GM12878 (cell line): ENCODE measurements around the gene ZBTB42. TPM values are rescaled to one million over a fixed set of nuclear protein-coding genes. Genes with fewer than 3 reads are reported as not detected.

Source experiments
- ATAC-seq: fragments of 200-7000 bp; cut with Tn5 transposase; 3 replicates; pipeline ENCODE4 v1.9.1; 2020; ENCODE audit warnings: mild to moderate bottlenecking, moderate library complexity
- BruUV-seq: library from RNA; stranded (reverse); fragments of 400-500 nt; replicated peaks from 2 replicates; lab custom pipeline; 2021; lab: Mats Ljungman, UMichigan
- CTCF ChIA-PET: fragments of 300-600 bp; sonication (Branson Sonifier 250); formaldehyde crosslinking; extraction: SDS; loops from one replicate; lab custom pipeline; 2021; ENCODE audit warnings: inconsistent platforms; lab: Yijun Ruan, JAX
- POLR2A ChIA-PET: fragments of 350-600 bp; formaldehyde crosslinking; extraction: SDS; loops from one replicate; lab custom pipeline; 2021; ENCODE audit warnings: inconsistent platforms; lab: Charles Lee
- RAD21 ChIA-PET: fragments of 300-600 bp; sonication (Branson Sonifier 250); formaldehyde crosslinking; loops from one replicate; lab custom pipeline; 2023; ENCODE audit warnings: antibody characterized with exemption; ENCODE audit not compliant: unreplicated experiment; lab: Charles Lee
- SMC1A ChIA-PET: fragments of 300-600 bp; sonication (Branson Sonifier 250); formaldehyde crosslinking; loops from one replicate; lab custom pipeline; 2023; ENCODE audit not compliant: unreplicated experiment, uncharacterized antibody; lab: Charles Lee
- DNase-seq: peaks from one replicate; pipeline ENCODE4 v3.0.0-alpha.2; 2011; ENCODE audit warnings: low read depth, low spot score
- FAIRE-seq: peaks from 3 replicates; lab custom pipeline; 2011; peaks lifted over from hg19 to GRCh38; lab: Jason Lieb, UNC
- H2AFZ ChIP-seq: 2 replicates; pipeline ENCODE4 v1.6.0; 2011; ENCODE audit warnings: low read depth, low read length, control low read depth; ENCODE audit not compliant: control insufficient read depth
- H3K27ac ChIP-seq: 2 replicates; pipeline ENCODE4 v1.5.1; 2011; ENCODE audit warnings: control low read depth; ENCODE audit not compliant: control insufficient read depth, insufficient read depth
- H3K27me3 ChIP-seq, 2 experiments: replicated peaks in 1 of 2; 2 replicates each; pipeline versions ENCODE4 v1.6.0 to v1.6.1; 2011; ENCODE audit warnings: low read length in 1 of 2; ENCODE audit not compliant: control insufficient read depth in 2 of 2, insufficient read depth in 2 of 2
- H3K36me3 ChIP-seq, 2 experiments: 2 replicates each; pipeline ENCODE4 v1.5.1; 2011; ENCODE audit warnings: low read length in 1 of 2; ENCODE audit not compliant: control insufficient read depth in 2 of 2, insufficient read depth in 2 of 2
- H3K4me1 ChIP-seq: 2 replicates; pipeline ENCODE4 v1.6.1; 2011; ENCODE audit warnings: mild to moderate bottlenecking, low read length, moderate library complexity, mixed read lengths; ENCODE audit not compliant: control insufficient read depth, insufficient read depth
- H3K4me2 ChIP-seq: 2 replicates; pipeline ENCODE4 v1.6.0; 2011; ENCODE audit warnings: control low read depth; ENCODE audit not compliant: control insufficient read depth, insufficient read depth
- H3K4me3 ChIP-seq: fragments of 200-600 bp; sonication (generic); 2 replicates; pipeline ENCODE4 v1.5.1; 2016
- H3K79me2 ChIP-seq: 2 replicates; pipeline ENCODE4 v1.6.0; 2011; ENCODE audit warnings: low read length; ENCODE audit not compliant: control insufficient read depth, insufficient read depth
- H3K9ac ChIP-seq: 2 replicates; pipeline ENCODE4 v1.8.0; 2011; ENCODE audit warnings: low read length, control low read depth, mixed read lengths; ENCODE audit not compliant: control insufficient read depth, insufficient read depth
- H3K9me3 ChIP-seq: replicated peaks from 3 replicates; pipeline ENCODE4 v1.5.1; 2011; ENCODE audit warnings: mild to moderate bottlenecking, low read length; ENCODE audit not compliant: control insufficient read depth, insufficient read depth
- H4K20me1 ChIP-seq: 2 replicates; pipeline ENCODE4 v1.6.0; 2011; ENCODE audit not compliant: control insufficient read depth, insufficient read depth
- POLR2A ChIP-seq: IDR thresholded peaks from 2 replicates; pipeline ENCODE4 v1.6.1; 2011; ENCODE audit warnings: low read depth, mild to moderate bottlenecking, low read length
- TARDBP ChIP-seq: IDR thresholded peaks from 2 replicates; pipeline ENCODE4 v1.6.1; 2016; ENCODE audit warnings: borderline replicate concordance
- WGBS: methylation state at CpG from one replicate; pipeline ENCODE4 v1.1.6; 2016; ENCODE audit warnings: low lambda C conversion rate; ENCODE audit not compliant: insufficient replicate concordance, insufficient coverage; ENCODE audit errors: missing lambda C conversion rate; 5-methylcytosine and 5-hydroxymethylcytosine counted together
- in situ Hi-C: fragments of 300-500 bp; cut with MboI; formaldehyde crosslinking; loops from 9 replicates; pipeline ENCODE4 v1.14.3; 2018; ENCODE audit warnings: mixed read lengths
- intact Hi-C: fragments of 100-400 bp; cut with micrococcal nuclease; formaldehyde crosslinking; loops from one replicate; pipeline ENCODE4 v1.14.2; 2022; ENCODE audit not compliant: unreplicated experiment
- polyA plus RNA-seq, 11 experiments: library from polyadenylated mRNA; depleted of rRNA in 4 of 11; unstranded in 6 of 11; stranded (reverse) in 5 of 11; fragments of >200 nt; fragmentation: Nextera tagmentation in 4 of 11; fragmentation: Illumina TruSeq in 1 of 11; extraction: Ambion mirVana in 4 of 11; extraction: Trizol in 1 of 11; gene quantifications; 1 replicate in 1 of 11; 2 replicates in 10 of 11; pipeline versions ENCODE4 v1.2.1 to v1.2.3, GENCODE V29; 2011 to 2016; ENCODE audit warnings: inconsistent platforms in 2 of 11, missing spikeins in 2 of 11, low read depth in 1 of 11
- total RNA-seq, 4 experiments: library from RNA; depleted of rRNA in 3 of 4; stranded (reverse); fragments of >200 nt in 3 of 4; fragmentation: Illumina TruSeq in 1 of 4; extraction: Trizol in 1 of 4; gene quantifications; 2 replicates each; pipeline versions ENCODE4 v1.2.1 to v1.2.3, GENCODE V29; 2013 to 2021
- TF ChIP-seq, protein P1 (sequence below): fragments of 450-650 bp; IDR thresholded peaks from 2 replicates; pipeline ENCODE4 v1.6.1; 2017; ENCODE audit warnings: mild to moderate bottlenecking, moderate library complexity
- TF ChIP-seq, protein P2 (sequence below): fragments of 450-650 bp; formaldehyde crosslinking; IDR thresholded peaks from 2 replicates; pipeline ENCODE4 v1.4.0; 2020; ENCODE audit warnings: mild to moderate bottlenecking, moderate library complexity
- TF ChIP-seq, protein P3 (sequence below): fragments of 450-650 bp; IDR thresholded peaks from 2 replicates; pipeline ENCODE4 v1.6.1; 2014; ENCODE audit warnings: mild to moderate bottlenecking

ZBTB42 gene
- total and polyA plus RNA-seq, 10 of the 15 experiments (the other 5 are each of a cell fraction or from before 2014, with no cell fraction given), result 0.05 to 1.2 (median 0.37) TPM; not detected in 2

DNA sequence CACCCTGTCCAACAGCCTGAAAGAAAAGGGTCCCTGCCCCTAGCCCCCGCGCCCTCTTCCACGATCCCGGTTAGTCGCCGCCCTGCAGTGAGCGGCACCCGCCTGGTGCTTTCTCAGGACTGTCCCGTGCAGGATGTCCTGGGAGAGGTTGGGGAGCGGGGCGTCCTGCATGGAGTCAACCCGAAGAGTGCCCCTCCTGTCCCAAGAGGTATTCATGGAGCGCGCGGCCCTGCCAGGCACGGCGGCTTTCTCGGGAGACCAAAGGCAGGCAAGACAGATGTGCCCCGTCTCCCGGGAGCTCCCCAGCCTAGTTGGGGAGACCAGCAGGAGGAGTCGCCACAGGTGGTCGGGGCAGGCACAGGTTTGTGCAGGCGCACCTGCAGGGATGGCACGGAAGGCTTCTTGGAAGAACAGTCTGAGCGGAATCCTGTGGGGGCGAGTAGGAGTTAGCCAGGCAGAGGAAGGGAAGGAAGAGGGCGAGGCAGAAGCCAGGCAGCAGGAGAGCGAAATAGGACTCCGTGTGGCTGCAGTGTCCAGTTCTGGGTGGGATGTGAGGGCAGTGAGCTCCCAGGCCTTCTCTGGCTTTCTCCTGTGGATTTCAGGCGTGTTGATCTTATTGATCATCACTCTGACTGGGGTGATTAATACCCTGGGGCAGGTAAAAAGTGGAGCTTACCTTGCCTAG lies 47.2 kb upstream of the ZBTB42 start (continued):
- TF ChIP-seq, protein P1, sequence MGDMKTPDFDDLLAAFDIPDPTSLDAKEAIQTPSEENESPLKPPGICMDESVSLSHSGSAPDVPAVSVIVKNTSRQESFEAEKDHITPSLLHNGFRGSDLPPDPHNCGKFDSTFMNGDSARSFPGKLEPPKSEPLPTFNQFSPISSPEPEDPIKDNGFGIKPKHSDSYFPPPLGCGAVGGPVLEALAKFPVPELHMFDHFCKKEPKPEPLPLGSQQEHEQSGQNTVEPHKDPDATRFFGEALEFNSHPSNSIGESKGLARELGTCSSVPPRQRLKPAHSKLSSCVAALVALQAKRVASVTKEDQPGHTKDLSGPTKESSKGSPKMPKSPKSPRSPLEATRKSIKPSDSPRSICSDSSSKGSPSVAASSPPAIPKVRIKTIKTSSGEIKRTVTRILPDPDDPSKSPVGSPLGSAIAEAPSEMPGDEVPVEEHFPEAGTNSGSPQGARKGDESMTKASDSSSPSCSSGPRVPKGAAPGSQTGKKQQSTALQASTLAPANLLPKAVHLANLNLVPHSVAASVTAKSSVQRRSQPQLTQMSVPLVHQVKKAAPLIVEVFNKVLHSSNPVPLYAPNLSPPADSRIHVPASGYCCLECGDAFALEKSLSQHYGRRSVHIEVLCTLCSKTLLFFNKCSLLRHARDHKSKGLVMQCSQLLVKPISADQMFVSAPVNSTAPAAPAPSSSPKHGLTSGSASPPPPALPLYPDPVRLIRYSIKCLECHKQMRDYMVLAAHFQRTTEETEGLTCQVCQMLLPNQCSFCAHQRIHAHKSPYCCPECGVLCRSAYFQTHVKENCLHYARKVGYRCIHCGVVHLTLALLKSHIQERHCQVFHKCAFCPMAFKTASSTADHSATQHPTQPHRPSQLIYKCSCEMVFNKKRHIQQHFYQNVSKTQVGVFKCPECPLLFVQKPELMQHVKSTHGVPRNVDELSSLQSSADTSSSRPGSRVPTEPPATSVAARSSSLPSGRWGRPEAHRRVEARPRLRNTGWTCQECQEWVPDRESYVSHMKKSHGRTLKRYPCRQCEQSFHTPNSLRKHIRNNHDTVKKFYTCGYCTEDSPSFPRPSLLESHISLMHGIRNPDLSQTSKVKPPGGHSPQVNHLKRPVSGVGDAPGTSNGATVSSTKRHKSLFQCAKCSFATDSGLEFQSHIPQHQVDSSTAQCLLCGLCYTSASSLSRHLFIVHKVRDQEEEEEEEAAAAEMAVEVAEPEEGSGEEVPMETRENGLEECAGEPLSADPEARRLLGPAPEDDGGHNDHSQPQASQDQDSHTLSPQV, result no peak
- no peak for TF ChIP-seq TARDBP

DNA sequence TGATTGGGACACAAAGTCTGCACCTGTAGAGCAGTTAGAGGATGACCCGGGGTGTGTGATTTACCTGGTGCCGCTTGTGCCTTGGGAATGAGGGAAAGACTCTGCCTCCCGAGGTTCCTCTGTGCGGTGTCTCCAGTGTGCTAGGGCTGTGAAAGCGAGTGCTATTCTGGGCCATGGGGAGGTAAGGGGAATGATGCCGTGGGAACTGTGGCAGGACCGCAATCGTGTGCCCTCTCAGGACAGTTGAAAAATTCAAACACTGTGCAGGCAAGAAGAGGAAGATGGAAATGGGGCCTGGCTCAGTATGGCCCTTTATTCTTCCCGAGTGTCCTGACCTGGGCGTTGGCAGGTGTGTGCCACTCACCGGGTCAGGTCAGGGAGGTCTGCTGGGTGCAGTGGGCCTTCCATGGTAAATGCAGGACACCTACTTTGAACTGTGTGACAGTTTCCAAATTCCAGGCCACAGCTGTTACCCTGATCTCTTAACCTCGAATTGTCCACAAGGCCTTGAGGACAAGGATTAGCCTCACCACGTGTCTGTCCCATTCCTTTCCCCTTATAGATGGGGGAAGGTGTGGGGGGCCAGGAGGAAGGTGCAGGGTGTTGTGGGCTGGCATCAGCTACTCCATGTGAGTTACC lies 46.6 kb upstream of the ZBTB42 start:
- no peak for FAIRE-seq
- DNase-seq, result no peak
- peak overlapping the region; percentile 92 for H3K9ac ChIP-seq
- peak overlapping the region; percentile 82 for H3K4me2 ChIP-seq
- ChIA-PET CTCF (interaction anchor here (2.4 kb wide), 1 partner anchor 14 kb away, joined by 13 read pairs; no protein-coding TSS in a partner anchor), SMC1A (interaction anchor here (0.9 kb wide), 1 partner anchor 9 kb away, joined by 3 read pairs; no protein-coding TSS in a partner anchor), POLR2A (no interaction called here), RAD21 (no interaction called here)
- no peaks in the 10 kb centered on the region for H4K20me1 ChIP-seq
- peaks cover 17% of the 10 kb centered on the region for H3K4me1 ChIP-seq
- in situ Hi-C loops, result no loop called here
- BruUV-seq, result TSS peak; percentile 65
- H3K9me3 ChIP-seq, result no peaks in the 10 kb centered on the region; the same call in 2 of the 3 replicates
- peaks cover 2 to 15% of the 10 kb centered on the region in 2 experiments; a peak in 3 of 4 replicates for H3K36me3 ChIP-seq
- TF ChIP-seq, protein P2, sequence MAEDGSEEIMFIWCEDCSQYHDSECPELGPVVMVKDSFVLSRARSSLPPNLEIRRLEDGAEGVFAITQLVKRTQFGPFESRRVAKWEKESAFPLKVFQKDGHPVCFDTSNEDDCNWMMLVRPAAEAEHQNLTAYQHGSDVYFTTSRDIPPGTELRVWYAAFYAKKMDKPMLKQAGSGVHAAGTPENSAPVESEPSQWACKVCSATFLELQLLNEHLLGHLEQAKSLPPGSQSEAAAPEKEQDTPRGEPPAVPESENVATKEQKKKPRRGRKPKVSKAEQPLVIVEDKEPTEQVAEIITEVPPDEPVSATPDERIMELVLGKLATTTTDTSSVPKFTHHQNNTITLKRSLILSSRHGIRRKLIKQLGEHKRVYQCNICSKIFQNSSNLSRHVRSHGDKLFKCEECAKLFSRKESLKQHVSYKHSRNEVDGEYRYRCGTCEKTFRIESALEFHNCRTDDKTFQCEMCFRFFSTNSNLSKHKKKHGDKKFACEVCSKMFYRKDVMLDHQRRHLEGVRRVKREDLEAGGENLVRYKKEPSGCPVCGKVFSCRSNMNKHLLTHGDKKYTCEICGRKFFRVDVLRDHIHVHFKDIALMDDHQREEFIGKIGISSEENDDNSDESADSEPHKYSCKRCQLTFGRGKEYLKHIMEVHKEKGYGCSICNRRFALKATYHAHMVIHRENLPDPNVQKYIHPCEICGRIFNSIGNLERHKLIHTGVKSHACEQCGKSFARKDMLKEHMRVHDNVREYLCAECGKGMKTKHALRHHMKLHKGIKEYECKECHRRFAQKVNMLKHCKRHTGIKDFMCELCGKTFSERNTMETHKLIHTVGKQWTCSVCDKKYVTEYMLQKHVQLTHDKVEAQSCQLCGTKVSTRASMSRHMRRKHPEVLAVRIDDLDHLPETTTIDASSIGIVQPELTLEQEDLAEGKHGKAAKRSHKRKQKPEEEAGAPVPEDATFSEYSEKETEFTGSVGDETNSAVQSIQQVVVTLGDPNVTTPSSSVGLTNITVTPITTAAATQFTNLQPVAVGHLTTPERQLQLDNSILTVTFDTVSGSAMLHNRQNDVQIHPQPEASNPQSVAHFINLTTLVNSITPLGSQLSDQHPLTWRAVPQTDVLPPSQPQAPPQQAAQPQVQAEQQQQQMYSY (CRISPR knock-in tag), result no peak
- TF ChIP-seq POLR2A, result no peak
- TF ChIP-seq, protein P3, sequence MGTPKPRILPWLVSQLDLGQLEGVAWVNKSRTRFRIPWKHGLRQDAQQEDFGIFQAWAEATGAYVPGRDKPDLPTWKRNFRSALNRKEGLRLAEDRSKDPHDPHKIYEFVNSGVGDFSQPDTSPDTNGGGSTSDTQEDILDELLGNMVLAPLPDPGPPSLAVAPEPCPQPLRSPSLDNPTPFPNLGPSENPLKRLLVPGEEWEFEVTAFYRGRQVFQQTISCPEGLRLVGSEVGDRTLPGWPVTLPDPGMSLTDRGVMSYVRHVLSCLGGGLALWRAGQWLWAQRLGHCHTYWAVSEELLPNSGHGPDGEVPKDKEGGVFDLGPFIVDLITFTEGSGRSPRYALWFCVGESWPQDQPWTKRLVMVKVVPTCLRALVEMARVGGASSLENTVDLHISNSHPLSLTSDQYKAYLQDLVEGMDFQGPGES, result no peak
- no peak overlapping the region for H2AFZ ChIP-seq
- no peaks in the 10 kb centered on the region for H3K27me3 ChIP-seq
- peak overlapping the region; percentile 94 for H3K4me3 ChIP-seq
- H3K79me2 ChIP-seq, result peaks cover 31% of the 10 kb centered on the region
- H3K27ac ChIP-seq, result no peak overlapping the region; the same call in 1 of the 2 replicates
- 80% methylated on average over 13 of the region's 13 CpGs for WGBS
- intact Hi-C loops, result no loop called here
- no peak for ATAC-seq
